Melanocyte of skin (primary cell): ENCODE results near the gene TBC1D17. TPM values are rescaled to one million over a fixed set of nuclear protein-coding genes. Genes with fewer than 3 reads are reported as not detected.

Source experiments
- small RNA-seq, 2 donors: library from RNA; depleted of rRNA; stranded (forward); fragments of <200 nt; gene quantifications; one replicate each; pipeline ENCODE3, GENCODE V24; 2012
- total RNA-seq, 2 donors: library from RNA; depleted of rRNA; stranded (reverse); fragments of >200 nt; gene quantifications; 2 replicates each; pipeline ENCODE4 v1.2.3, GENCODE V29; 2012

TBC1D17 gene
- 10 to 100 TPM; 11.0 to 18.6 TPM for total RNA-seq

DNA sequence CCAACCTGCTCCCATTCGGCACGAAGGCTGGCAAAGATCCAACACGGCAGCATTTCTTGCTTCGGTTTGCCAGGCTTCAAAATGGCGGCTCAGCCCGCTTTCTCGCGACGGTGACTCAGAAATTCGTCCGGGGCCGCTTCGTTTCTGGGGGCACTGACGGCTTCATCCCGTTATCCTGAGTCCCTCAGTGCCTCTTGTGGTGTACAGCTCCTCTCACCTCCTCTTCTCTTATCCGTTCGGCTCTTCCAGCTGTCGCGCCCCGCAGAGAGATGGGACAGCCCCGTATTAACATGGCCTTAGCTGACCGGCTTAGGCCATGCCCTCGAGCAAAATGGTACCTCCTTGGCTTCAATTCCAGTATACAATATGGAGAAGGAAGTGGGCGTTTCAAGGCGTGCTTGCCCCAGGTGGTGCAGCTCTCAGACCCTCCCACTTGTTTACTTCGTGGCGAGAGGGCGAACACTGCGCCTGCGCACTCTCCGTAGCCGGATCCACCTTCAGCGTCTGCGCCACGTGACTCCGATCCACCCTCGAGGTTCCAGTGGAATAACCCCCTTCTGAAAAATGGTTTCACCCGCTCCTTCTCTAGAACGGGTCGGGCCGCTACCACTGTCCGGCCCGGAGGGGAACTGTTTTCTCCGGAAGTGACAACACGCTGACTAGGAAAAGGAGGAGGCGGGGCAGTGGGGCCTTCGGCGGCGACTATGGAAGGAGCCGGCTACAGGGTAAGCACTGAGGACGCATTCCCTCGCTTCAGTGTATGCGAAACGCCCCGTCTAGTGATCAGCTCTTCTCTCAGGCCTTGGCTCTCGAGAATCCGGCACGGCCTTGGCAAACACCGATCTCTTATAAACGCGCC lies at the start of gene TBC1D17, which contains the start of gene AKT1S1:
Gene TBC1D17, plus strand, starts transcription at position 683 of the 859 bp plus-strand sequence. Its CDS starts 22 bp downstream, at position 705.
Gene AKT1S1, minus strand, starts transcription at position 336 of the 859 bp plus-strand sequence. CDS start 4,060 bp downstream, outside the sequence.

DNA sequence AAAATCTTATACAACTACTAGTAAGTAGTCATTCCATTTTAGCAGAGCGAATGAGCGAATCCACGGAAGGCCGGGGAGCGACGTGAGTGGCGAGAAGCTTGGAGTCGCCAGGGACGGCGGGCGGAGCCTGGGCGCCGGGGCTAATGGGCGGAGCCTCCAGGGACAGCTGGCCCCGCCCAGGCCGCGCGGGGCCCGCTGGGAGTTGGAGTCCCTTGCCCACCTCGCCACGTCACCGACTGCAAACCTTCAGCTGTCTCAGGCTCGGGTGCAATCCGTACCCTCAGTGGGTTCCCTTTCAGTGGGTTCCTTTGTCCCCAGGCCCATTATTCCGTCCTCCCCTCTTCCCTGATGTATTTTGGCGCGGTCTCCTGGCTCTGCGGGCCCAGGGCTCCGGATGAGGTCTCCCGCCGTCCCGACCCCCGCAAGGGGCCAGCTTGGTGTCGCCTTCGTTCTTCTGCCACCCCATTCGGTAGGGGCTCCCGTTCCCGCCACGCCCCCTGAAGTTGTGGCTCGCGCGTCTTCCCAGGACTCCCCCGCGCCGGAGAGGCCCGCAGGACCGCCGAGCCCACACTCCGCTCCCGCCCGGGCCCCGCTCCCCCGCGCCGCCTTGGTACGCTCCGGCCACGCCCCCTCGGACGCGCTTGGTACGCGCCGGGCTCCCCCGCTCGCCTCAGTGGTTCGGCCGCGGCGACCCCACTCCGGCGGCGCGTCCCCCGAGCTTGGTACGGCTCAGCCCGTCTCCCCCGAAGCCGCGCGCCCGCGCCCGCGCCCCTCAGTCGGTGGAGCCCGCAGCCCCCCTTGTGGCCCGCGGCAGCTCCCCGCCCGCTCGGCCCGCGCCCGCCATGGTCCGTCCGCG lies 26.8 kb upstream of the TBC1D17 start, which contains the start of gene PTOV1:
Gene PTOV1, plus strand, starts transcription at position 673 of the 856 bp plus-strand sequence.

DNA sequence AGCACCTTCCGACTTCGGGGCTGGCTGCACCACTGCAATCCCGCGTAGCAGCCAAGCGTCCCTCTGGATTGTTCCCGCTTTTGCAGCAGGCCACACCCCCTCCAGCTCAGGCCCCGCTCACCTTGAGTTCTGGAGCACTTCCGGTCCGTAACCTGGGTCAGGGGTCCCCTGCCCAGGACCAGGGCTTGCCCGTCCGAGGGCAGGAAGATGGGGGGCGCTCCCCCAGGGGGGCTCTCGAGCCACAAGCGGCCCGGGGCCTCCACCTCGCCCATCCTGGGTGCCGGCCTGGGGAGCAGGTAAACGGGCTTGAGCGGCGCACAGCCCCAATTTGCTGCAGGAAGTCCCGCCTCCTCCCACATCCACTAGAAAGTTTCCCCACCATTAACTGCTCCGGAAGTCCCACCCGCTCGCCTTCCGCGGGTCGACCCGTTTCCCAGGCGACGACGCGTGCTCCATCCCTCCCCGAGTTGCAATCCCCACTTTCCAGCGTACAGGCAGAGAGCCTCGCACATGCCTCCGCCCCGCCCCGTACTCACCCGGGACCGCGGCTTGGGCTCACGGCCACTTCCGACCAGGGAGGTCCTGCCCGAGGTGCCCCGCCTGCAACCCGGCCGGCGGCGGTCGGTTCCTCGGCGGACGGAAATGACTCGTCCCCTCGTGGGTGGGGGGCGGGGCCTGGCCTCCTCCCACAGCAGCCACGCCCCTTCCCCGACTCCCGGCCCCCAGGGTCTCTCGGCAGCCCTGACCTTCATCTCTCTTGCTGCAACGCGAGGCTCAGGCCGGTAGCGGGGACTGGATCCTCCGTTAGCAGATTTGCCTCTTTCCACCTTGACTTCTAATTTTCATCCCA lies 10.3 kb upstream of the TBC1D17 start, which contains the start of gene PNKP:
Gene PNKP, minus strand, starts transcription at position 644 of the 850 bp plus-strand sequence. Its CDS starts 372 bp downstream, at position 272.

DNA sequence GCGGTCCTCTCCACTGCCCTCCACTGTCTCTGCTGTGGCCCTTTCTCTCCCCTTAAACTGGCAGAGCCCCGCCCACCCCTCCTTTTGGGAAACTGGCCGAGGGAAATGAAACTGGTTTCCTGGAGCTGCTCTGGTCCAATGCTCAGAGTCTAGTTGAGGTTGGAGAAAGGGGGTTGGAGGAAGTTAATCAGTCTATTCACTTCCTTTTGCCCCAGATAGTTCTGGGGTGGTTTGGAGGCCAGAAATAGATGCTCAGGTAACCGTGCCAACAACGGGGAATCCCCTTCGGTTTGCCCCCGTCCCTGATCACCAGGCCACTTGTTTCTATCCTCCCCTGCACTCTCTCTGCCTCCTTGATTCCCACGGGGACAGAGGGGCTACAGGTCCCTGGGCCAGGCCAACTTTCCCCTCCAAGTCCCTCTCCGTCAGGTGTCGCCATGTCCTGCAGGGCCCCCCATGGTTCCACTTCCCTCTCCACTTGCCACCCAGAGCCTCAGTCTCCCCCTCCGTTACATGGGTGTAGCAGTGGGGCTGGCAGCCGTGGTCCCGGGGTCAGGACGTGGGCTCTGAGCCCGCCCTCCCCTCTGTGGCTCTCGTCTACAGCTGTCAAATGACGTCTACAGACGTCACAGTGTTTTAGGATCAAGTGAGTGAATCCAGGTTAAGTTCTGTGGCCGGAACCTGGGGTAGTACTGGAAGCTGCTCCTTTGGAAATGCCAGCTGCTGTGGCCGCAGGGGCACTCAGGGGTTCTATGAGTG lies 19.5 kb downstream of the TBC1D17 start, which contains the start of gene IL4I1:
Gene IL4I1, minus strand, starts transcription at position 25 of the 759 bp plus-strand sequence. CDS start 727 bp downstream, outside the sequence.

DNA sequence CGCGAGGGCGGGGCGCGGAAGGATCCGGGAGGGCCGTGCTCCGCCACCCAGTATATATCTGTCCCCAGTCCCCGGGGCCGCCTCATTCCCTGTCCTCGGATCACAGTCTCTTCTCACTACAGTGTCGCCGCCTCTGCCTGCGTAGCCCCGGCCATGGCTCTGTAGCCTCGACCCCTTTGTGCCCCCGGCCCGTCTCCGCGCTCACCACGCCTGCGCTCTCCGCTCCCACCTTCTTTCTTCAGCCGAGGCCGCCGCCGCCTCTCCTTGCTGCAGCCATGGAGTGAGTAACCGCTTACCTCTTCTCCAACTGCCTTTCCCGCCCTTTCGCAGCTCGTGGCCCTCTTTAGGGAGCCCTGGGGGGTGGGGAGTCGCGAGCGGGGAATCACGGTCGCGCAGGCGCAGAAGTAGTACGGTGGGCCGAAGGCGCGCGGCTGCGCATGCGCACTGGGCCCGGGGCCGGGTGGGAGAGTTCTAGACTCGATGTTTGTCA lies 51.7 kb downstream of the TBC1D17 start, which contains the start of the genes ATF5 and NUP62:
Gene ATF5, plus strand, starts transcription at position 85 of the 490 bp plus-strand sequence. CDS start 1,646 bp downstream, outside the sequence.
Gene NUP62, minus strand, starts transcription at position 384 of the 490 bp plus-strand sequence. CDS start 19,697 bp downstream, outside the sequence.

Small RNA genes within 50 kb of the gene (small RNA-seq; reads per million reads assigned to genes)
- 0 reads per million in 2 donors for gene MIR4749

Other genes with a start within 250 kb of the TBC1D17 start
- 10 to 100 TPM; 11.0 to 11.3 TPM for gene RRAS, start 237.6 kb upstream of the TBC1D17 start, total RNA-seq
- gene SCAF1, start 235.5 kb upstream of the TBC1D17 start, total RNA-seq: 10 to 100 TPM; 18.6 to 19.3 TPM
- gene IRF3, start 211.8 kb upstream of the TBC1D17 start, total RNA-seq: 10 to 100 TPM; 24.8 to 55.6 TPM
- gene BCL2L12, start 211.8 kb upstream of the TBC1D17 start, total RNA-seq: 10 to 100 TPM in 1 of 2 donors, 1 to 10 TPM in 1; 3.1 to 14.0 TPM
- 100 to 1,000 TPM; 195 to 414 TPM for gene PRMT1, start 200.4 kb upstream of the TBC1D17 start, total RNA-seq
- gene ADM5, start 188.1 kb upstream of the TBC1D17 start, total RNA-seq: under 1 TPM; 0.34 to 1.00 TPM
- gene CPT1C, start 186.6 kb upstream of the TBC1D17 start, total RNA-seq: 1 to 10 TPM; 2.7 to 4.8 TPM
- not detected for gene TSKS, start 114.4 kb upstream of the TBC1D17 start, total RNA-seq
- 10 to 100 TPM; 65.7 to 71.6 TPM for gene AP2A1, start 110.7 kb upstream of the TBC1D17 start, total RNA-seq
- gene FUZ, start 64.4 kb upstream of the TBC1D17 start, total RNA-seq: 10 to 100 TPM; 21.7 to 28.3 TPM
- 10 to 100 TPM; 16.9 to 19.0 TPM for gene MED25, start 59.4 kb upstream of the TBC1D17 start, total RNA-seq
- 10 to 100 TPM; 37.3 to 44.0 TPM for gene PTOV1, start 26.5 kb upstream of the TBC1D17 start, total RNA-seq
- 10 to 100 TPM; 44.3 to 45.1 TPM for gene PNKP, start 10.1 kb upstream of the TBC1D17 start, total RNA-seq
- gene AKT1S1, start 347 bp upstream of the TBC1D17 start, total RNA-seq: 1 to 10 TPM; 8.3 to 10.0 TPM
- under 1 TPM; under 0.01 to 1.00 TPM for gene IL4I1, start 19.2 kb downstream of the TBC1D17 start, total RNA-seq
- 1 to 10 TPM; 6.7 to 8.6 TPM for gene ATF5, start 51.5 kb downstream of the TBC1D17 start, total RNA-seq
- gene NUP62, start 51.8 kb downstream of the TBC1D17 start, total RNA-seq: 10 to 100 TPM; 37.5 to 65.3 TPM
- gene SIGLEC11, start 83.5 kb downstream of the TBC1D17 start, total RNA-seq: not detected
- 10 to 100 TPM; 29.3 to 37.5 TPM for gene VRK3, start 147.7 kb downstream of the TBC1D17 start, total RNA-seq
- 1 to 10 TPM; 5.5 to 8.7 TPM for gene ZNF473, start 148.3 kb downstream of the TBC1D17 start, total RNA-seq